HG03521 (cell line): ENCODE results near the gene ZFP42.
"Not testable (repeated sequence)": the region's sequence is repeated elsewhere in the genome, so short reads cannot be mapped to it uniquely, and the experiment has no call there.

ENCODE experiments used
- ATAC-seq: cut with Tn5 transposase; IDR thresholded peaks from one replicate; pipeline ENCODE4 v1.9.1; 2021; ENCODE audit warnings: mild to moderate bottlenecking, moderate library complexity; ENCODE audit not compliant: unreplicated experiment

ZFP42 gene

DNA sequence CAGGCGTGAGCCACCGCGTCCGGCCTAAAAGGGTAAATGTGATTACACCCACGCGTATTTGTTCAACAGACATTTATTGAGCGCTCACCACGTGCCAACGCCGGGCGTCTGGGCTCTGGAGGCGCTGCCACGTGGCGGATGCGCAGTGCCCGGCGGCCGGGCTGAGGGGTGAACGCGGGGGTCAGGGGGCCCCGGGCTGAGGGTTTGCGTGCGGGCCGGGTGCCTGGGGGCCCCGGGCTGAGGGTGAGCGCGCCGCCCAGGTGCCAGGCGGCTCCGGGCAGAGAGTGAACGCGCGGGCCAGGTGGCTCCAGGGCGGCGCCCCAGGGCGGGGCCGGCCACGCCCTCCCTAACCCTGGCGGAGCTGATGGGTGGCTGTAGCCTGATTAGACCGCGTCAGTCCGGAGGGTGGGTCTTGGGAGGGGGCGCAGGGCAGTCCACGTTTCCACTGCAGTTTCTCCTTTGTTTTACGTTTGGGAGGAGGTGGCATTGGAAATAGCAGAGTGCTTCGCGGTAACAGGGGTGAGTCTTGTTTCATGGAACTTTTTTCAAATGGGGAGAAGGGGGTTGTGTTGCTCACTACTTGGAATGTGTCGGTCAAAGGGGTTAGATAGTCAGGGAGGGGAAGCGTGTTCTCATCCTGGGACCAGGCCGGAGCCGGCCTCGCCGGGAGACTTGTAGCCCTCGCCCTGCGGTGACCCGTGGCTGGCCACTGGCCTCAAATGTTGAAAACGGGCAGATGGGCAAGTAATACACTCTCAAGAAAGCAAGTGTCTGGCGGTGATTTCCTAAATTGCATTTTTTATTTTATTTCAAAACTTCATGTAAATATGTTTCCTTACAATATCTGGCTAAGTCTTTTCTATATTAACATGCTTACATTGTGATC lies at the start of gene ZFP42:
ZFP42 (plus strand) TSS at position 450 of the 886 bp plus-strand sequence. CDS start 7,037 bp downstream, outside the sequence.
- no peak for ATAC-seq

DNA sequence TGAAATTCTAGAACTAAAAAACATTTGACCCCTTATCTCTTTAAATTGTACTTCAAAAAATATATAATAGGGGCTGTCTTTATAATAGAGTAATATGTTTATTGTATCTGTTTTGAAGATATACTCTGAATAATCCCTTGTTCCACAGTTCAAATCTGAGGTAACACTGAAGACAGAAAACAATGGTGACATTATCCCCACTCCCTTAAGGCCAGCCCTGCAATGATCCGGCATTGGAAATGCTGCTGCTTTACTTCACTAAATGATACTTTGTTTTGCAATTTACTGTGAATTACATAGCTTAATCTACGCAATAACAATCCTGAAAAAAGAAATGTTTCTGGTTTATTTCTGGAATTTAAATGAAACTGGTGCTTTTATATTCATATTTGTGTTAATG lies 34.4 kb upstream of the ZFP42 start:
- ATAC-seq = no peak

DNA sequence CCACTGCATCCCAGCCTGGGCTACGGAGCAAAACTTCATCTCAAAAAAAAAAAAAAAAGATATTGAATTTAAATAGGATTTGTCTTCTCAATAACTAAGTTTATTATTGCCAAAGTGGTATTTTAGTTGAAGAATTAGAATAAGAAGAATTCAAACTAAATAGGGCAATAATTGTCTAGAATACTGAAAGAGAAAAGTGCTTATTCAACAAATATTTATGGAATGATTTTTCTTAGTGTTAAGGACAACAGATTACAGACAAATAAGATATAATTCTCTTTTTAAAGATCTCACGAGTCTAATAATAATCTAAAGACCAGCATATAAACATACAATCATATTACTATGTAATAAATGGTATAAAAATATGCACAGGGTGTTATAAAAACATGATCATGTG lies 33.6 kb upstream of the ZFP42 start:
- no peak for ATAC-seq

DNA sequence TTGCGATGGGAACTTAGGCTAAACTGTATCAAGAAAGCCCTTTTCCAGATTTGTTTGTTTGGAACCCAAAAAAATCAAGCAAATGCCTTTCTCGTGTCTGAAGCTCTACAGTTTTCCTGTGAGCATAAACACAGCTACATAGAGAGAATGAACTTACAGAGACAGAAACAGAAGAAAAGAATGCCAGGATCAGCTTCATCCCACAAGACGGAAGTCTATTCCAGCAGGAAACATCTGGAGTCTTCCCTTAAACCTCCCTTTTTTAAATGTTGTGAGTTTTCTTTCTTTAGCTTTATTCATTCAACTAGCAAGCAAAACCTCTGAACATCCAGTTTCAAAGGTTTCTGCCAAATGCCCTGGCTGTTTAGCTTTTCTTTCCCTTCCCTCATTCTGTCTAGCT lies 32.6 kb upstream of the ZFP42 start:
- ATAC-seq = no peak

DNA sequence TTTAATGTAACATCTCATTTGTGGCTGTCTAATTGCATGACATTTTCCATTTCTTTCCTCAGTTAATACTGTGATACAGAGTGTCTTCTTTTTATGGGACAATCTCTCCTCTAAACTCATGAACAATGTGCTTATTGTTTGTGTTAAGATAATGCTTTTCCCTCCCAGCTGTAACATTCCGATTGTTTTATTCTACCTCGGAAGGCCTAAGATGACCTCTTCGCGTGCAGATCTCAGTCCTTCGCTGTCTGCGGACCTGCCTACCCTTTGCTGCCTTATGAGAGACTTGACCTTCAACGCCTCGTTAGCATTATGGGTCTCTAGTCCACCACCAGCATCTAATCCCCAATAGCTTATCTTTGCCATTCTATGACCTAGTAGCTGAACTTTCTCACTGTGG lies 29.8 kb upstream of the ZFP42 start:
- no peak for ATAC-seq

DNA sequence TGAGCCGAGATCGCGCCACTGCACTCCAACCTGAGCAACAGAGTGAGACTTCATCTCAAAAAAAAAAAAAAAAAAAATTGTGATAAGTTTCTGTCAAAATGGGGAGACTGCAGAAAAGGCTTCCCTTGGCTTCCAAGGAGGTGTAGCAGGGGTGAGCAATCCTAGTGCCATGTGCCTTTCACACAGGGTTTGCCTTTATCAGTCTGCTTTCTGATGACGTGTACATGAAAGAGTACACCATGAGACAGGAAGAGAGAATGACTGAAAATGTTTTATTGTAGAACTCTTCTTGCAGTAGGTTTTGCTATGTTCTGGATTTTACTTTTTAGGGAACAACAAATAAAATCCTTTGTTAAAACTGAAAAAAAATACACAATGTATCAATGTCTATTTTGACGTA lies 23.4 kb upstream of the ZFP42 start:
- ATAC-seq = no peak

DNA sequence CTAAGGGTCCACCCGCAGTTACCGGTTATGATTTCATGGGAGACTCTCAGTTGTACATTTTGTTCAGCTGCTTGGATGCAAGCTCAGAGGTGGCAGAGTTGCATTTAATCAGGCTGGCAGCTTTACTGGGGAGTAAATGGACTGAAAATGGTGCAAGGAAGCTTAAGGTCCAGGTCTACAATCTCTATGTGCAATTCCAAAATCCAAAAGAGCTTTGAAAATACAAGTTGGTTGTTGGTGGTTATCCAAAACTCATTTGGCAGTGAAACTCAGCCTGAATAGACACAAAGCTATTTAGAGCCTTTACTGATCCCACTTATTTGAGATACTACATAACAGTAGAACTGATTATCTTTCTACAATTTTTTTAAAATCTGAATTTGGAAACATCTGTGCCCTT lies 11.8 kb upstream of the ZFP42 start:
- ATAC-seq = no peak

DNA sequence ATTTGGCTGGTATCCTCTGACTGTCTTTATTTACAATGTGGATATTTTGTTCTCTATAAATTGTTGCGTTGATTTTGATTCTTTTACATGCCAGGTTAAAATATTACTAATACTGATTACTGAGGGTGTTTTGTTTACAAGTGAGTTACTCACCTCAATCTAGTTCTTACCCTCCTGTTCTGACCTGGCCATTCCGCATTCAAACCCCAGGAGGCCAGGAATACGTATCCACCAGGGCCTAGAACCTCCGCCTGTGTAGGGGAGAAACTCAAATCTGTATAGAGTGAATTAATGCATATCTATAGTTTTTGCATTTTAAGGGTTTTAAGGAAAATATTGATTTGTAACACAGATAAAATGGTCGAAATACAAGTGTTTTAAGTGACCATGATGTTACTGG lies 2.6 kb upstream of the ZFP42 start:
- no peak for ATAC-seq

DNA sequence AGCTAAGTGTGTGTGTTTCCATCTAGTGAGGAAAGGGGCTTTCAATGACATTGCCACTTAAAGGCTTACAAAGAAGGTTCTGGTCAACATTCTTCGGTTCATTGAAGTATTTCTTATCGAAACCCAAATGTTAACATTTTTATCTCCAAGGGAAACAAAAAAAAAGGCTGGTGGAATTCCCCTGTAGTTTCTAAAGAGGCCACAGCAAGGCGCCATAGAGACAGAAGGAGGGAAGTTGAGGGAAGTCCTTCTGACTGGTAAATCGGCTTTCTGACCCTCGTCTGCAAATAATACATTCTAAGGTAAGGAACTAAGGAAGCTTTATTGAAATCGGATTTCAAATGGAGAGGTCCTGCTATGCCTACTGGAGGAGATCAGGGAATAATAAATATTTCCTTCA lies 1.7 kb upstream of the ZFP42 start:
- ATAC-seq = no peak

DNA sequence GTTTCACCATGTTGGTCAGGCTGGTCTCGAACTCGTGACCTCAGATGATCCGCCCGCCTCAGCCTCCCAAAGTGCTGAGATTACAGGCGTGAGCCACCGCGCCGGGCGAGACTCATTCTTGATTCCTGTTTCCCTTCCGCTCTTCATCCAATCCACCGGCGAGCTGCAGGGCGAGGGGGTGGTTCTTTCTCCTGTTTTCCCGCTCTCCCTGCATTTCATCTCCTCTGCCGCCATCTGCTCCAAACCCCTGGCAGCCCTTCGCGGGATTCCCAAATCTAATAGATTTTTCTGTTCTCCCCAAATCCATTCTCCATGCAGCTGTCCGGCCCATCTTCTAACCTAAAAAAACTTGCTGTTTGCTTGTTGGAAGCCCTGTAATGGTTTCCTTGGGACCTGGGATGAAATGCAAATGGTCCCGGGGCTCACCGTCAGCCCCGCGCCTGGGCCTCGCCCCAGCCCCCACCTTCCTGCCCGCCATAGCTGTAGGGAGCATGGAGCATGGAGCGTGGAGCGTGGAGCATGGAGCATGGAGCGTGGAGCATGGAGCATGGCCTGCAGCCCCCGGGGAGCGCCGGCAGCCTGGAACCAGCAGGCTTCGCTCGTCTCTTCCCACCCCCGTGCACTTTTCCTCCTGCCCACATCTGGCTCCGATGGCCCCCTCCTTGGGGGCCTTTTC lies 1.1 kb downstream of the ZFP42 start:
- ATAC-seq = no peak

DNA sequence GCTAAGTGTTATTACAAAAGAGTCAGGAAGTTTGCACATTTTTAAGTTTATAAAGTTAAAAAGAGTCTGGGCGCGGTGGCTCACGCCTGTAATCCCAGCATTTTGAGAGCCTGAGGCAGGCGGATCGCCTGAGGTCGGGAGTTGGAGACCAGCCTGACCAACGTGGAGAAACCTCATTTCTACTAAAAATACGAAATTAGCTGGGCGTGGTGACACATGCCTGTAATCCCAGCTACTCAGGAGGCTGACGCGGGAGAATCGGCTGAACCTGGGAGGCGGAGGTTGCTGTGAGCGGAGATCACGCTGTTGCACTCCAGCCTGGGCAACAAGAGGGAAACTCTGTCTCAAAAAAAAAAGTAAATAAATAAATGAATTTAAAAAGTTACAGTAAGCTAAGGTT lies 2.4 kb downstream of the ZFP42 start:
- not testable (repeated sequence) for ATAC-seq

DNA sequence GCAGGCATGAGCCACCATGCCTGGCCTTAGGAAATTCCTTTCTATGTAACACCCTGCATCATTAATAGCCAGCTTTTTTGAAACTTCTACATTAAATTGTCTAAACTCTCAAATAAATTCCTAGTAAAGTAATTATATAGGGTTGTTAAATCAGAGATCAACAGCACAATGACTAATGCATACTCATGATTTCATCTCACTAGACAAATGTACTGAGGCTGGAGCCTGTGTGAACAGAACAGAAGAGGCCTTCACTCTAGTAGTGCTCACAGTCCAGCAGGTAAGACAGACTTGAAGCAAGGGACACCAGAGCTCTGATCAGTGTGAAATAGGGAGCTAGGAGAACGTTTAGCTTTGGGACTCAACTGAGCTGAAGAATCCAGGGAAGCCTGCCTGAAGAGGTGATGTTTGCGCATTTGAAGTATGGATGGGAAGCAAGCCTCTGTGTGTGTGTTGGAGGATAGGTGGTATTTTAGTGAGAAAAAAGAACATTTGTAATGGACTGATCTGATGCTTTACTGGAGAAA lies 3.9 kb downstream of the ZFP42 start:
- ATAC-seq = no peak

DNA sequence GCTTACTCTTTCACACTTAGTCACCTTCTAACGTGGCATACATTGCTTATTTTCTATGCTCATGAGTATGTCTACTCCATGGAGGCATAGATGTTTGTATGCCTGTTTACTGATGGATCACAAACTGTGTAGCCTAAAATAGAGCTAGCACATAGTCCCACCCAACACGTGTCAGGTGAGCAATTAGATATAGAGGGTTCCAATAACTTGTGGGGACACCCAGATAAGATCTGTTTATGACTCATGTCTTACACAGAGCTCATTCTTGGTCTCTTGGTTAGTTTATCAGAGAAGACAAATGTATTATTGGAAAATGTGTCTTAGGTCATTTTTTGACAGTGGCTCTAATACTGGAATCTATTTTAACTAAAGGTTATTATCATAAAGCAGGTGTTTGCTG lies 6.8 kb downstream of the ZFP42 start:
- ATAC-seq = no peak

DNA sequence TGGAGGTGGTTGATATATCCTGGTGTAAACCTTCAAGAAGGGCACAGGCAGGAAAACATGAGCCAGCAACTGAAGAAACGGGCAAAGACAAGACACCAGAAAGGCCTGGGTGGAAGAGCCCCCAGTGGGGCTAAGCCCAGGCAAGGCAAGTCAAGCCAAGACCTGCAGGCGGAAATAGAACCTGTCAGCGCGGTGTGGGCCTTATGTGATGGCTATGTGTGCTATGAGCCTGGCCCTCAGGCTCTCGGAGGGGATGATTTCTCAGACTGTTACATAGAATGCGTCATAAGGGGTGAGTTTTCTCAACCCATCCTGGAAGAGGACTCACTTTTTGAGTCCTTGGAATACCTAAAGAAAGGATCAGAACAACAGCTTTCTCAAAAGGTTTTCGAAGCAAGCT lies 7.2 kb downstream of the ZFP42 start:
- no peak for ATAC-seq

DNA sequence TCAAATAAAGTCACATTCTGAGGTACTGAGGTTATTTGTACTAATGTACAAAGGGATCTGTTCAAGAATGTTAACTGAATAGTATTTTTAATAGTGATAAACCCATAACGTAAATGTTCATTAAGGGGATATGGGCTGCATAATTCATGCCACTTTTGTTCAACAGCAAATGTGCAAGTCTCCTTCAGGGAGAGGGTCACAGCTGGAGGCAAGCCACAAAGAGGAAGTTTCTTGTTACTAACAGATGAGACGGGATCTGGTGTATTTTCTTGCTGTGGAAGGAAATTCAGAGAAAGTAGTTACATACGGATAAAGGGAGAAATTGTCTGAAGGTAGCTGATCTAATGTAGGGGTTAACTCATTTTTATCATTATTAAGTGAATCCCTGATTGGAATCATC lies 10.0 kb downstream of the ZFP42 start:
- no peak for ATAC-seq

DNA sequence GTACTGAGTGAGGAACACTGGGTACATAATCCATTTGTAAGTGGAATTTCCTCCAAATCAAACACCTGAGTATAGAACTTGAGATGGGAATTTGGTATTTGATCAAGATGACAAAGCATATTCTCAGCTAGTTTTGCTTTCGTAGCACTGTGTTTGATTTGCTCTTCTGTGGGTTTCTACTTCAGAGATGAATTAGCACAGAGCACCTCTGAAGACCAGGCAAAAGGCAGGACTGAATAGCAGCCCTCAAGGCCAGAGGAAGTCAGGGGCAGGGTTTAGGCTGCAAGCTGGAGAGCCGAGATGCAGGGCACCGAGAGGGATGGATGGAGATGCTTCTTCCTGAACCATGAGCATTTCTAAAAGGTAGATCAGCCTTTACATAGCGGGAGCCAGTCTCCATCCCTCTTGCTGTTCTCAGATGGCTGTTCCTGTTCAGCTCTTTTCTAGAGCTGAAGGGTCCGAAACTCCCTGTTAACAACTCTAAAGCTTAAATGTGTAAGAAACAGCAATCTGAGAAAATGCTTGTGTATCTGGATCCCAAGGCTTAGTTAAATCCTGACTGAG lies 10.8 kb downstream of the ZFP42 start:
- no peak for ATAC-seq

DNA sequence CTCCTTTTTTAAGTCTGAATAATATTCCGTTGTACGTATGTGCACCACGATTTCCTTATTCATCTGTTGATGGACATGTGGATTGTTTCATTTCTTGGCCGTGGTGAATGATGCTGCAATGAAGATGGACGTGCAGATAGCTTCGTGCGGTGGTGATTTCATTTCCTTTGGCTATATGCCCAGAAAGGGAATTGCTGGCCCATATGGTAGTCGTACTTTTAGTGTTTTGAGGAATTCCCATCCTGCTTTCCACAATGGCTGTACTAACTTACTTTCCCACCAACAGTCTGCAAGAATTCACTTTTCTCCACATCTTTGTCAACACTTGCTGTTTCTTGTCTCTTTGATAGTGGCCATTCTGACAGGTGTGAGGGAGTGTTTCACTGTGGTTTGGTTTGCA lies 12.8 kb downstream of the ZFP42 start:
- ATAC-seq = no peak

DNA sequence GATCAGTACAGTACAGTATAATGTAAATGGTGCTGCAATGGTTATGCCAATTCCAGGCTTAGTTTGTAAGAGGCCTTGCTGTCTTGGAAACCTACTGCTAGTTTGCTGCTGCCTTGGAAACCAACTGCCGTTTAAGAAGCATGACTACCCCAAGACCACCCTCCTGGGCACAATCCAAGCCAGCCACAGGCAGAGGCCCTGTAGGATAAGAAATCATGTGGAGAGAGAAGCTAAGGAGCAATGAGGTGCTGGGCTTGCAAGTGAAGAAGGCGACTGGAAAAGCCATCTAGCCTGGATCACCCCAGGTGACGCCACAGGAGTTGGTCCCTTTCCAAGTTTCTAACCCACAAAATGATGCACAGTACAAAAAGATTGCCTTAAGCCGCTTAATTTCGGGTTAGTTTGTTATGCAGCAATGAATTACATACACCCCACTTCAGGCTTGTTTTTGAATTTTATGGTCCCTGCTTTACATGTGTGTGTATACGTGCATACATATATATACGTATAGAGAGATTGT lies 16.9 kb downstream of the ZFP42 start:
- ATAC-seq = no peak

DNA sequence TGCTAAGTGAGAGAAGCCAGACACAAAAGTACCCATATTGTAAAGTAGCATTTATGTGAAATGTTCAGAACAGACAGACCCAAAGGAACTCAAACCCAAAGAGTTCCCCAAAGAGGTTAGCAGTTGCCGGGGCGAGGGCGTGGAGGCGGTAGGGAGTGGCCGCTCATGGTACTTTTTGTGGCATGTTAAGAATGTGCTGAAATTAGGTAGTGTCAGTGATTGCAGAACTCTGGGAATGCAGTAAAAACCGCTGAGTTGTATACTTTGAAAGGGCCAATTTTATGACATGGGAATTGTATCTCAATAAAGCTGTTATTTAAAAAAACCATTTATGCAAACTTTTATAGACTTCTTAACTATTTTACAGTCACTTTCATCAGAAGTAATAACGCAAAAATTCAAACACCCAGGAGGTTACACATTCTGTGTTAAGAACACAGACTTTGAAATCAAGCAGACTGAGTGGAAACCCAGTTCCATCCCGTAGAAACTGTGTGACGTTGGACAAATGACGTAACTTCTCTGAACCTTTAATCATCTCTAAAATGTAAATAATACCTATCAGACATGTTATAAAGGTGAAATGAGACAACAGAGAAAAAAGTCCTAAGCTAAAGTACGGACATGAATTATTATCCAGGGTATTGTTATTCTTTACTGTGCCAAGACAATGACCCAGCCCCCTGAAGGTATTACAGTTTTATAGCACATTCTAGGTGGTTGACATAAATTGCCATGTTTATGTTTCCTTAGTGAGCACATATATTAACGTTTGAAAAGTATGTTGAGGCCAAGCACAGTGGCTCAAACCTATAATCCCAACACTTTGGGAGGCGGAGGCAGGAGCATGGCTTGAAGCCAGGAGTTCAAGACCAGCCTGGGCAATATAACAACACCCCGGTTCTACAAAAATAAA lies 19.7 kb downstream of the ZFP42 start:
- no peak for ATAC-seq

DNA sequence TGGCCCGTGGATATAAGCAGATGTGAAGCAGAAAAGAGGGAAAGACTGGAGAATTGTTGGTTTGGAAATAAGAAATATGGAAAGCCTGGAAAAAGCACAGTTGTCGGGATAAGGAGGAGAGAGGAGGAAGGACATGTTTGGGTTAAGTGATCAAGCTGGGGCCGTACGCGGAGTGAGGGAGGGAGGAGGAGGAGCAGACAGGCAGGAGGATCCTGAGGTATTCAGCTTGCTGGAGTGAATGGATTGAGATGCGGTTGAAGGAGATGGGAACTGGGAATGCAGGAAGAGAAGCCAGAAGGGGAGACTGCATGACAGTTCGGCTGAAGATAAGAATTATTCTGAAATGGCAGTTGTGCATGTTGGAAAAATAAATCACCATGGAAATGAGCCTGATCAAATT lies 21.2 kb downstream of the ZFP42 start:
- ATAC-seq = no peak

DNA sequence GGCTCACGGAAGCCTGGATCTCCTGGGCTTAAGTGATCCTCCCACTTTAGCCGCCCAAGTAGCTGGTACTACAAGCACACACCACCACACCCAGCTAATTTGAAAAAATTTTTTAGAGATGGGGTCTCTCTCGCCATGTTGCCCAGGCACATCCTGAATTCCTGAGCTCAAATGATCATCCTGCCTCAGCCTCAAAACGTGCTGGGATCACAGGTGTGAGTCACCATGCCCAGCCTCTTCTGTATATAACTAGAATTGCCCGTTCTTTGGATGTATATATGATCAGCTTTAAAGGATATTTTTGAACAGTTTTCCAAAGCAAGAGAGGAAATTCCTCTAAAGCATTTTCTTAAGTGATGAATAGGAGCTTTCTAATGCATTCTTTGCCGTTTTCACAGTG lies 22.7 kb downstream of the ZFP42 start:
- ATAC-seq = no peak
